Ureter (tissue), 1 donor: ENCODE measurements around the gene SCNN1G. TPM values are rescaled to one million over a fixed set of nuclear protein-coding genes. Genes with fewer than 3 reads are reported as not detected.

Experiments
- DNase-seq: peaks from one replicate; pipeline ENCODE4 v3.0.0-alpha.2; 2020; ENCODE audit warnings: low spot score
- total RNA-seq: library from RNA; stranded (reverse); gene quantifications from one replicate; pipeline ENCODE4 v1.2.4, GENCODE V29; 2023
- donor health status: DM: yes; HTN: yes; CAD: no.

SCNN1G gene
- total RNA-seq, 1 donor from 2014 or later, result 18.9 TPM

GRCh38 chr16:23152386-23153178, 30.0 kb upstream of the SCNN1G start:
- peak; percentile 65 for DNase-seq

- DNase-seq, result no peak
Measured at GRCh38 chr16:23155445-23156049, 27.0 kb upstream of the SCNN1G start.

- no peak for DNase-seq
Measured at GRCh38 chr16:23156110-23156509, 26.4 kb upstream of the SCNN1G start.

GRCh38 chr16:23156946-23157460, 25.5 kb upstream of the SCNN1G start:
- no peak for DNase-seq

- DNase-seq, result no peak
Measured at GRCh38 chr16:23158114-23158513, 24.4 kb upstream of the SCNN1G start.

GRCh38 chr16:23160082-23160481, 22.5 kb upstream of the SCNN1G start:
- DNase-seq, result no peak

DNA sequence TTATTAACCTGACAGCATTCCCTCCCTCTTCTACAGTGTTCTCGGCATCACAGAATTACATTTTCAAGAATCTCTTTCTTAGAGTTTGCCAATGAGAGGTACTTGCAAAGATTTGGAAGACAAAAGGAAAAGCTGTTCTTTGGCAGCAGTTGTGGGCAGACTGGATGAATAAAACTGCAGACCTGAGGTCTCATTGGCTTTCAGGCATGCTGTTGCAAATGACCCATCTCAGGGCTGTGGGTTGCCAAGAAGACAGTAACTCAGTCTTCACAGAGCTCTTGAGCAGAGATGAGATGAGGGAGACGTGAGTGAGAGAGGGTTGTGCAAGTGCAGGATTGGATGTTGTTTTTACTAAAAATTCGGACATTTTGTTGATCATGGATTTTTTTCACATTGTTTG, 22.0 kb upstream of the SCNN1G start:
- no peak for DNase-seq

- DNase-seq, result no peak
Measured at GRCh38 chr16:23163921-23164320, 18.6 kb upstream of the SCNN1G start.

- no peak for DNase-seq
Measured at GRCh38 chr16:23164736-23165135, 17.8 kb upstream of the SCNN1G start.

- no peak for DNase-seq
Measured at GRCh38 chr16:23172583-23172982, 10.0 kb upstream of the SCNN1G start.

DNA sequence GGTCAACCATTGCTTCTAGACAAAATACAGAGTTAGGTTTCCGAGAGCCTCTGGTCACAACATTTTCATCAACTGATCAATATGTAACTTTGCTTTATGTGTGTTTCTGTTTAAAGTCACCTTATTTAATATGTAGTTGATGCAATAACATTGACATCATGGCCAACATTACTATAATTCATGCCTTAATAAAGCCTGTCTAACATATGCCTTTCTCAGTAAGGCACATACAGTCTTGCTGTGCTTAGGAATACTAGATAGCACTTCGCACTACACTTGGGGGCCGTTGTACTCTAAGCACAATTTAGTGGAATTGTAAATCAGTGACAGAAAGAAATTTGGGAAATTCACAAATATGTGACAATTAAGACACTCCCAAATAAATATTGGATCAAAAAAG, 9.6 kb upstream of the SCNN1G start:
- DNase-seq, result no peak

DNA sequence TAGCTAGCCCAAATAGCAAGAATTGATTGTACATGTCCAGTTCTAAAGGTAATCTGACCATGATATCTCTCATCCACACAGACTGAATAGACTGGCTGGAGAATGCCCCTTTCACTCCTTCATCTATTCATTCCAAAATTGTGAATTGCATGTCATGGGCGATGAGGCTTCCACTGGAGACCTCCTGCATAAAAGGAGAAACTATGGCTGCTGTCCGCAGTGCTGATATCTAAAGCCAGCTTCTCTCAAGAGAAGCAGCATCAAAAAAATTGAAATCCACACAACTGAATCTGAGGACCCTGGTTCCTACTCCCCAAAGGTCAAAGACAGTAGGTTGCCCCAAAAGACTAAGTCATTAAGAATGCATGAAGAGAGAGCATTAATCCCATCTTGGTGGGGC, 7.9 kb upstream of the SCNN1G start:
- no peak for DNase-seq

GRCh38 chr16:23175651-23176050, 6.9 kb upstream of the SCNN1G start:
- DNase-seq, result no peak

DNA sequence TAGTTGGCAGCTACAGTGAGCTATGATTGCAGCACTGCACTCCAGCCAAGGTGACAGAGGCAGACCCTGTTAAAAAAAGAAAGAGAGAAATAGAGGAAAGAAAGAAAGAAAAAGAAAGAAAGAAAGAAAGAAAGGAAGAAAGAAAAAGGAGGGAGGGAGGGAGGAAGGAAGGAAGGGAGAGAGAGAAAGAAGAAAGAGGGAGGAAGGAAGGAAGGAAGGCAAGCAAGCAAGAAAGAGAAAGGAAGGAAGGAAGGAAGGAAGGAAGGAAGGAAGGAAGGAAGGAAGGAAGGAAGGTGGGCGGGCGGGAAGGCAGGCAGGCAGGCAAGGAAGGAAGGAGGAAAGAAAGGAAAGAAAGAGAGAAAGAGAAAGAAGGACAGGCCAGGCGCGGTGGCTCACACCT, 1.0 kb upstream of the SCNN1G start:
- no peak for DNase-seq

DNA sequence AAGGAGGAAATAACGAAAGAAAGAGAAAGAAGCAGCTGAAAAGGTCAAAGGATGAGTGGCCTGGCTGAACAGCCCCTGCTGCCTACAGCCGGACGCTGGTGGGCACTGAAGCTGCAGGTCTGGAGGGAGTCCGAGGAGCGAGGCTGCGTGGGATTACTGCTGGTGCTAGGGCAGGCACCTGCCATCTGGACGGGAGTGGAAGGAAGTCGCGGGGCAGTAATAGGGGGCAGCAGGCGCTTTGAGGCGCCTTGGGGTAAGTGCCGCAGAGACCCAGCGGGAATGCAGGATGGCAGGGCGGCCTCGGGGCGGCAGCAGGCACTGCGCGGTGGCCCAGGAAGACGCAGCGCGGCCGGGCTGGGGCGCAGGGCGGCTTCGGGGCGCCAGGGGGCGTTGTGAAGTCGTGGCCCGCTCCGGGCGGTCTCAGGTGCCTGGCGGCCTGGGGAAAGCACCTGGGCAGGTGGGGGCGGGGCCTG, 303 bp upstream of the SCNN1G start:
- DNase-seq, result peak; percentile 86

- no peak for DNase-seq
Measured at GRCh38 chr16:23183543-23183862, 958 bp downstream of the SCNN1G start.

- DNase-seq, result no peak
Measured at GRCh38 chr16:23185656-23186055, 3.1 kb downstream of the SCNN1G start.

- no peak for DNase-seq
Measured at GRCh38 chr16:23186171-23186570, 3.6 kb downstream of the SCNN1G start.

DNA sequence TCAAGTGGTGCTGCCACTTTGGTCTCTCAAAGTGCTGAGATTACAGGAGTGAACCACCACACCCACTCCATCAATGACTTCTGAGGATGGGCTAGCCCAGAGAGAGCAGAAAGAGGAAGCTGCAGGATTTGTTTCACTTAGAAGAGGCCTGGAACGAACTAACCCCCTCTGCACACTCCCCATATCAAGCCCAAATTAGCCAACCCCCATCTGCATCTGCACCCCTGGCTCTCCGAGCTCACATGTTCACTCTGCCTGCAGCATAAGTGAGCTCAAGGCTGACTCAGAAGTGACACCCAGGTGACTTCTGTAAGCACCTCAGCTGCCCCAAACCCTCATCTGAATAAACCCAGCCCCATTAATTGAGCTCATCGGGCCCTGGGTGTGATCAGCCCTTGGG, 4.8 kb downstream of the SCNN1G start:
- no peak for DNase-seq

- DNase-seq, result no peak
Measured at GRCh38 chr16:23188911-23189310, 6.4 kb downstream of the SCNN1G start.

GRCh38 chr16:23194497-23195221, 12.1 kb downstream of the SCNN1G start:
- DNase-seq, result no peak

DNA sequence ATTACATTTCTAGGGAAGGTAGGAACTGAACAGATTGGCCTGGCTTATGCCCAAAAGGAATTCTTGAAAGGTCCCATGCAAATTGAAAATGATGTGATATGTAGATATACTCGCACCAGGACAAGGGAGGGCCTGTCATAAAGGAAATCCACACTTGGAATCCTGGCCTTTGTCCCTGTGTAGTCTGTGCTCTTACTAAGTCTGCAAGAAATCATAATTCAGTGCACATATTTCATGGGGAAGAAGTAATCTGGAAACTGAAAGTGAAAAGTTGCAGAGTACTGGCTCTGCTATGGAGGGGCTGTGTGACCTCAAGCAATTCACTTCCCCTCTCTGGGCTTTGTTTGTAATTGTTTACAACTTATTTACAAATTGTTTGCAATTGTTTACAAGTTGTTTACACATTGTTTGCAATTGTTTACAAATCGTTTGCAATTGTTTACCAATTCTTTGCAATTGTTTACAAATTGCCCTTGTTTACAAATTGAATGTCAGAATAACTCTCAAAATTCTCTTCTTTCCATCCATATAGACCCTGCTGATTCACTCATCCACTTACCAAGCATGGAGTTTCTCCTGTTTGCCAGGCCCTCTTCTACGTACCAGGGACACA, 12.9 kb downstream of the SCNN1G start:
- DNase-seq, result no peak
